BJ (cell line): Measurements from ENCODE around the gene ZBP1. TPM values are rescaled to one million over a fixed set of nuclear protein-coding genes. Genes with fewer than 3 reads are reported as not detected.

ENCODE experiments used
- CTCF ChIA-PET: fragments of 350-600 bp; formaldehyde crosslinking; extraction: SDS; loops from one replicate; lab custom pipeline; 2021; ENCODE audit warnings: antibody characterized with exemption, inconsistent platforms; lab: Yijun Ruan, JAX
- POLR2A ChIA-PET: fragments of 300-600 bp; sonication (Branson Sonifier 250); formaldehyde crosslinking; extraction: SDS; loops from one replicate; lab custom pipeline; 2021; ENCODE audit warnings: antibody characterized with exemption; lab: Charles Lee
- DNase-seq: peaks from one replicate; pipeline ENCODE4 v3.0.0-alpha.2; 2011; ENCODE audit warnings: low read depth
- H3K27me3 ChIP-seq: 2 replicates; pipeline ENCODE4 v1.6.0; 2011; ENCODE audit warnings: low read length; ENCODE audit not compliant: control insufficient read depth, insufficient read depth
- H3K36me3 ChIP-seq: 2 replicates; pipeline ENCODE4 v1.5.1; 2011; ENCODE audit warnings: low read length; ENCODE audit not compliant: control insufficient read depth, insufficient read depth
- H3K4me3 ChIP-seq: 2 replicates; pipeline ENCODE4 v1.5.1; 2011; ENCODE audit warnings: low read depth, mild to moderate bottlenecking, control low read depth, low read length
- CTCF ChIP-seq: IDR thresholded peaks from 2 replicates; pipeline ENCODE4 v1.5.1; 2011; ENCODE audit warnings: low read depth, mild to moderate bottlenecking, control low read depth, inconsistent platforms, low read length, moderate library complexity; ENCODE audit not compliant: insufficient read depth
- polyA plus RNA-seq: library from polyadenylated mRNA; depleted of rRNA; stranded (reverse); fragments of >200 nt; gene quantifications from 2 replicates; pipeline ENCODE4 v1.2.3, GENCODE V29; 2011

ZBP1 gene
- polyA plus RNA-seq, 1 experiment: not detected

DNA sequence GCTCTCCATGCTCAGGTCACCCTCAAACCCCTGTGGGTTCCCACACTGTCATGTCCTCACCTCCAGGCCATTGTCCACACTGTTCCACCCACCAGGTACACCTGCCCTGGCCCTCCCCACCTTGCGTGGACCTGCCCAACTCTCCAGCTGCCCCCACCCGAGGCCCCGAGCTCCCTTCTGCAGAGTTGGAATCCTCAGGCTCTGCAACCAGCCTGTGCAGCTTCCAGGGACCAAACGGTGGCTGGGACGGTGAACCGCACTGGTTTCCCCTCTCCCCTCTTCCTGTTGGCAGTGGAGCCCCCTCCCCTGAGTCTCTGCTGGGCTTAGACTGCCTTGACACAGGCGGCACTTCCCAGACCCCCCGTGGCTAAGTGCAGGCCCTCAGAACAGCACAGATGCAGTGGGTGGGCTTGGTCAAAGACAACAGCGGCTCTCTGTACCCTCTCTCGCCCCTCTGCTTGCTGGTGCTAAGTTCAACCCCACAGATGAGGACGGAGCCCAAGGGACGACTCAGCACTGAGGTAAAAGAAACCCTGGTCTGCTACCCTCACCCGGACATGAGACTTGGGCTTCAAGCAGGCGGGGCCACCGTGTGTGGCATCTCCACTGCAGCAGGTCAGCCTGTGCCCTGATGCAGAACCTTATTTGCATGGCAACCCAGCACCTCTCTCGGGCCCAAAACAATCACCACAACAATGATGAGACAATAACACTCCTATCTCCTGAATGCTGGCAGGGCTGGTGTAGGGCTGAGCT is 11.0 kb downstream of the ZBP1 start:
- H3K36me3 ChIP-seq: no peaks in the 10 kb centered on the region
- DNase-seq: no peak
- no peak for TF ChIP-seq CTCF
- no peak overlapping the region for H3K4me3 ChIP-seq
- ChIA-PET CTCF (no interaction called here), POLR2A (no interaction called here)
- H3K27me3 ChIP-seq: no peaks in the 10 kb centered on the region

- H3K27me3 ChIP-seq: no peaks in the 10 kb centered on the region
- ChIA-PET CTCF (no interaction called here), POLR2A (no interaction called here)
- no peak overlapping the region for H3K4me3 ChIP-seq
- no peaks in the 10 kb centered on the region for H3K36me3 ChIP-seq
- TF ChIP-seq CTCF: no peak
- DNase-seq: no peak
Observed at GRCh38 chr20:57608516-57608915, 11.7 kb downstream of the ZBP1 start.

DNA sequence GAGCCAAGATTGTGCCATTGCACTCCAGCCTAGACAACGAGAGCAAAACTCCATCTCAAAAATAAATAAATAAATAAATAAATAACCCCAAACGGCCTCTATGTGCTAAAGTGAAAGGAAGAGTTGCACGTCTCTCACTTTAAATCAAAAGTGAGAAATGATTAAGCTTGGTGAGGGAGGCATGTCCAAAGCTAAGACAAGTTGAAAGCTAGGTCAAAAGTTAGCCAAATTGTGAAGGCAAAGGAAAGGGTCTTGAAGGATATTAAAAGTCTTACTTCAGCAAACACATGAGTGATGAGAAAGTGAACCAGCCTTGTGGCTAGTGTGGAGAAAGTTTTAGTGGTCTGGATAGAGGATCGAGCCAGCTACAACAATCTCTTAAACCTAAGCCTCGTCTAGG is 14.3 kb downstream of the ZBP1 start:
- Histone ChIP-seq H3K36me3 (no peaks in the 10 kb centered on the region), H3K27me3 (no peaks in the 10 kb centered on the region), H3K4me3 (no peak overlapping the region)
- TF ChIP-seq CTCF: no peak
- ChIA-PET CTCF (interaction anchor here (1.3 kb wide), 1 partner anchor 8 kb away, joined by 6 read pairs; no protein-coding TSS in a partner anchor), POLR2A (no interaction called here)
- no peak for DNase-seq

- no peak for DNase-seq
- Histone ChIP-seq H3K4me3 (no peak overlapping the region), H3K27me3 (no peaks in the 10 kb centered on the region), H3K36me3 (no peaks in the 10 kb centered on the region)
- TF ChIP-seq CTCF: no peak
- POLR2A ChIA-PET: no interaction called here
- CTCF ChIA-PET: interaction anchor here (1.2 kb wide), 2 partner anchors 9 to 606 kb away, joined by 4 read pairs; no protein-coding TSS in a partner anchor
Observed at GRCh38 chr20:57605045-57605444, 15.2 kb downstream of the ZBP1 start.

DNA sequence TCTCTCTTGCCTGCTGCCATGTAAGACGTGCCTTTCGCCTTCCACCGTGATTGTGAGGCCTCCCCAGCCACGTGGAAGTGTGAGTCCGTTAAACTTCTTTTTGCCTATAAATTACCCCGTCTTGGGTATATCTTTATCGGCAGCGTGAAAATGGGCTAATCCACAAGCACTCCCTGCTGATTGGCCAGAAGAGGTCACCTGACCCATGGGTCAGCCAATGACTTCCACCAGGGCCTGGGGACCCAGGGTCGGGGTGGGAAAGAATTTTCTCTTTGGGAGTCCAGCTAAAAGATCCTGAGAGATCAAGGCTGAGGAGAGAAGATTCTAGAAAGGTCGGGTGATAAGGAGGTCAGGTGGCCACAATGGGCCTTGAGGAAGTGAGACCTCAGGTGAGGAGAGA is 17.1 kb downstream of the ZBP1 start:
- POLR2A ChIA-PET: no interaction called here
- DNase-seq: no peak

More for the DNA sequence above, 17.1 kb downstream of the ZBP1 start:
- Histone ChIP-seq H3K36me3 (no peaks in the 10 kb centered on the region), H3K4me3 (no peak overlapping the region), H3K27me3 (no peaks in the 10 kb centered on the region; the same call in 1 of the 2 replicates)
- no peak for TF ChIP-seq CTCF
- CTCF ChIA-PET: interaction anchor here (1.4 to 11.5 kb wide), 2 partner anchors 19 to 607 kb away, joined by 3 to 222 read pairs; no protein-coding TSS in a partner anchor
